ENCODE measurements around the gene ARL6IP5. TPM values are rescaled to one million over a fixed set of nuclear protein-coding genes. Genes with fewer than 3 reads are reported as not detected.

ARL6IP5 gene
- total RNA-seq, 1 experiment from 2014 or later = 41.5 TPM

- Histone ChIP-seq H3K4me1 (ENCODE audit: control insufficient read depth, insufficient read depth, low read length) (no peaks in the 10 kb centered on the region), H3K27ac (ENCODE audit: low read length) (no peak overlapping the region), H3K27me3 (ENCODE audit: control insufficient read depth, insufficient read depth, low read length) (no peaks in the 10 kb centered on the region), H3K36me3 (ENCODE audit: control insufficient read depth, insufficient read depth, low read length) (no peaks in the 10 kb centered on the region; the same call in 1 of the 2 replicates), H3K9me3 (ENCODE audit: control insufficient read depth, insufficient read depth, low read depth, low read length) (no peaks in the 10 kb centered on the region), H3K4me3 (ENCODE audit: low read depth in 2 of 2, low read length in 2 of 2) (no peak overlapping the region)
- intact Hi-C loops (cut with micrococcal nuclease; ENCODE audit: unreplicated experiment) = no loop called here
- in situ Hi-C loops (cut with HindIII; ENCODE audit: low pct_unique_long_range_greater_than_20kb, low sequenced_read_pairs) = no loop called here
- ATAC-seq (no peak), DNase-seq (ENCODE audit: low read depth, low spot score) (no peak)
- CTCF ChIA-PET = no interaction called here
- no TSS peak for BruUV-seq (replicated peaks)
- no peak for TF ChIP-seq POLR2AphosphoS5 (IDR thresholded peaks at IDR 0.05; ENCODE audit: low read depth, low read length)
- POLR2A ChIA-PET = no interaction called here
Measured at GRCh38 chr3:69103123-69103522, 18.4 kb downstream of the ARL6IP5 start.

- no peaks in the 10 kb centered on the region for H3K27me3 ChIP-seq (ENCODE audit: control insufficient read depth, insufficient read depth, low read length)
- in situ Hi-C loops (cut with HindIII; ENCODE audit: low pct_unique_long_range_greater_than_20kb, low sequenced_read_pairs) = no loop called here
- intact Hi-C loops (cut with micrococcal nuclease; ENCODE audit: unreplicated experiment) = no loop called here
- no peak overlapping the region for H3K27ac ChIP-seq (ENCODE audit: low read length)
- H3K4me1 ChIP-seq (ENCODE audit: control insufficient read depth, insufficient read depth, low read length) = no peaks in the 10 kb centered on the region
- ChIA-PET POLR2A (no interaction called here), CTCF (no interaction called here)
- H3K9me3 ChIP-seq (ENCODE audit: control insufficient read depth, insufficient read depth, low read depth, low read length) = no peaks in the 10 kb centered on the region
- ATAC-seq (no peak), DNase-seq (ENCODE audit: low read depth, low spot score) (no peak)
- TF ChIP-seq POLR2AphosphoS5 (IDR thresholded peaks at IDR 0.05; ENCODE audit: low read depth, low read length) (no peak), REST (IDR thresholded peaks at IDR 0.05; ENCODE audit: insufficient read depth in 1 of 2, low read depth in 2 of 2, low read length in 1 of 2) (no peak), CTCF (IDR thresholded peaks at IDR 0.05) (no peak), SIN3A (IDR thresholded peaks at IDR 0.05; ENCODE audit: borderline replicate concordance, insufficient read depth, low read depth, low read length) (no peak), TCF7L2 (IDR thresholded peaks at IDR 0.05; ENCODE audit: low read depth, low read length) (no peak)
- BruUV-seq (replicated peaks) = no TSS peak
- no peak overlapping the region for H3K4me3 ChIP-seq (ENCODE audit: low read depth in 2 of 2, low read length in 2 of 2)
- H3K36me3 ChIP-seq (ENCODE audit: control insufficient read depth, insufficient read depth, low read length) = no peaks in the 10 kb centered on the region; the same call in 1 of the 2 replicates
Measured at GRCh38 chr3:69104586-69104985, 19.8 kb downstream of the ARL6IP5 start.

- Histone ChIP-seq H3K36me3 (ENCODE audit: control insufficient read depth, insufficient read depth, low read length) (no peaks in the 10 kb centered on the region; the same call in 1 of the 2 replicates), H3K4me1 (ENCODE audit: control insufficient read depth, insufficient read depth, low read length) (no peaks in the 10 kb centered on the region), H3K4me3 (ENCODE audit: low read depth in 2 of 2, low read length in 2 of 2) (no peak overlapping the region), H3K27me3 (ENCODE audit: control insufficient read depth, insufficient read depth, low read length) (no peaks in the 10 kb centered on the region), H3K9me3 (ENCODE audit: control insufficient read depth, insufficient read depth, low read depth, low read length) (no peaks in the 10 kb centered on the region), H3K27ac (ENCODE audit: low read length) (no peak overlapping the region)
- CTCF ChIA-PET = no interaction called here
- in situ Hi-C loops (cut with HindIII; ENCODE audit: low pct_unique_long_range_greater_than_20kb, low sequenced_read_pairs) (no loop called here), intact Hi-C loops (cut with micrococcal nuclease; ENCODE audit: unreplicated experiment) (no loop called here)
- BruUV-seq (replicated peaks) = no TSS peak
- POLR2A ChIA-PET = no interaction called here
- DNase-seq (ENCODE audit: low read depth, low spot score) (no peak), ATAC-seq (no peak)
- TF ChIP-seq POLR2AphosphoS5 (IDR thresholded peaks at IDR 0.05; ENCODE audit: low read depth, low read length) (no peak), CTCF (IDR thresholded peaks at IDR 0.05) (no peak), TCF7L2 (IDR thresholded peaks at IDR 0.05; ENCODE audit: low read depth, low read length) (no peak), REST (IDR thresholded peaks at IDR 0.05; ENCODE audit: insufficient read depth in 1 of 2, low read depth in 2 of 2, low read length in 1 of 2) (no peak), SIN3A (IDR thresholded peaks at IDR 0.05; ENCODE audit: borderline replicate concordance, insufficient read depth, low read depth, low read length) (no peak)
Measured at GRCh38 chr3:69105320-69105719, 20.6 kb downstream of the ARL6IP5 start.

Measured in Panc1 (cell line).